EL (cell line): ENCODE data around the gene CERS6.

Experiments
- DNase-seq: peaks from one replicate; pipeline ENCODE4 v3.0.0-alpha.2; 2016

The CERS6 gene

DNA sequence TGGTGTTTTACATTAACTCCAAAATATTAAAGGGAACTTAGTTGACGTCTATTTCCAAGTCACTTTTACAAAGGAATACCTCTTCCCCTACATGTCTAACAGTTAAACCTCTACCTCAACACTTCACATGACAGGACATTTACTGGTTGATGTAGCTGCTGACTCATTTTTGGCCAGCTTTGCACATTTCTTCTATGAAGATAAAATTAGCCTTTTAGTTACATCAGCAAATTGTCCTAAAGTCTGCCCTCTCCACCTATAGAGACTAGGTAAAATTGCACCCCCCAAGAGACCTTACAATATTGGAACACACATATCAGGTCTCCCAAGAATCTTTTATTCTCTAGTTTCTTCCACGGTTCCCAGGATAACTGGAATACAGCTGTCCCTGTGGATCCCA is 10.1 kb upstream of the CERS6 start:
- DNase-seq: no peak

DNA sequence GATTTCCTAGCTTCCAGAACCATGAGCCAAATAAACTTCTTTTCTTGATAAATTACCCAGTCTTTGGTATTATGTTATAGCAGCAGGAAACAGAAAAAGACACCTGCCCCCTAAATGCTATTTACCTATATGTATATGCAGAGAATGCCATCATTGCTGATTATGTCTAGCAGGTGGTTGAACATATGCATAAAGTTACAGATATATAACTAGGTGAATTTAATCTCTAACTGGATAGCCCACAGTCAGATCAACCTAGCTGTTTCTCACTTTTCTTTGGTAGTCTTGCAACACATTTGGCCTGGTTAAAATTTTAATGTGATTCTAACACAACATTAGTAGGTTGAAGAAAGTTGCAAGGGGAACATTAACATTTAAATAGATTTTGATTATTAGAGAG is 7.1 kb upstream of the CERS6 start:
- DNase-seq: no peak

DNA sequence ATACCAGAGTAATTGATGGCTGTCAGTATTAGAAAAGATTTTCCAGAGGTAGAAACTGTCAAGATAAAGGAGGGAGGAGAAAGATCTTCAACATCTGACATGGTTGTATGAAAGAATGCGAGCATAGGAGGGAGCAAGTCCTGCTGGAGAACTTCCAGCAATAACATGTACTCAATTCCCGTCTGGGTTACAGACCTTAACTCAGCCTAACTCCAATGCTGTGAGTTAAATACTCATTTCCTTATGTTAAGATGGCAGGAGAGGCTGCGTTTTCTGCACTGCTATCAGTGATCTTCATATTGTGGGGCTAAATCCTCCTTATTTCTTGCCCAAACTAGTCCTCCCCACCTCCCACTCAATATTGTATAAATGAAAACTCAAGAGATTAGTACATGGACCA is 6.7 kb upstream of the CERS6 start:
- DNase-seq: peak; percentile 16

DNA sequence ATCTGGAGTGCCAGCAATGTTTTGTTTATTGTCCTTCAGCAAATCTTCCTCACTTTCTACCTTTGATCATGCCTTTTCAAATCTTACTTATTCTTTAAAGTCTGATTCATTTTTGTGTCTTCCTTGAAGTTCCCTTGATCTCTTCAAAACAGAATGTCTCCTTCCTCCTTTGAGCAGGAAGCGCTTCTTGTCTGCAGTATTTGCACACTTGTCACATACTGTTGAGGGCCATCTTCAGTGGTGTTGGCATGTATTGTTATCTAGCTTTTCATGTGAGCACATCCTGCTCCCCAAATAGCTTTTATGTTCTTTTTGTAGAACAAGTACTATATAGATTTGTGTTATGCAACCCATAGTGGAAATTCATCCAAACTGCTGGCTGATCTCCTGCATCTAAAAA is 5.9 kb upstream of the CERS6 start:
- DNase-seq: no peak

DNA sequence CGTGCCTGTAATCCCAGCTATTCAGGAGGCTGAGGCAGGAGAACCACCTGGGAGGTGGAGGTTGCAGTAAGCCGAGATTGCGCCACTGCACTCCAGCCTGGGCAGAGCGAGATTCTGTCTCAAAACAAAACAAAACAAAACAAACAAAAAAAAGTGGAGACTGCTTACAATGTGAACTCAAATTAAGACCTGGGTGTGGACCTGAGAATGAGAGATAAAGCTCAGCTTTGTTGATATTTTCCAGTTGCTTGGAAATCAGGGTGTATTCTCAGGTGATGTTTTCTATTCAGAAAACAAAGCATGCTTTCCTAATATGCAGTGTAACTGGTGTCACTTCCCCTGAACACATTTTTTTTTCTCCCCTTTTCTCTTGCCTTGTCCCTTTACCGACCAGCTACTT is 5.3 kb upstream of the CERS6 start:
- no peak for DNase-seq

DNA sequence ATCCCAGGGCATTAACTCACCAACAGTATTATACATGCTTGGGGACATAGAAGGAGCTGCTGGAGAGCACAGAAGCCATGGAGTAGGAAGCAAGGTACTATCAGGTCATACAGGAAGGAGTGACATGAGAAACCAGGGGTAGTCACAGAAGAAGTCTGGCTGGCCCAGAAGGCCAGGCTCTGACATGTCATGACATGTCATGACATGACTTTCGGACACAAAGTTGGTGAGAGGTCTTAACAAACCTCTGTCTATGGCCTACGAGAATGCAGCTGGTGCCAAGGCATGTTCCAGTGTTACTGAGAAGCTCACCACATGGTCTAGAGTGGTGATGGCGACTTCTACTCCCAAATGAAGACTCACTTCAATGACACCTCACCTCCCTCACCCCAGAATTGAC is 3.3 kb upstream of the CERS6 start:
- no peak for DNase-seq

DNA sequence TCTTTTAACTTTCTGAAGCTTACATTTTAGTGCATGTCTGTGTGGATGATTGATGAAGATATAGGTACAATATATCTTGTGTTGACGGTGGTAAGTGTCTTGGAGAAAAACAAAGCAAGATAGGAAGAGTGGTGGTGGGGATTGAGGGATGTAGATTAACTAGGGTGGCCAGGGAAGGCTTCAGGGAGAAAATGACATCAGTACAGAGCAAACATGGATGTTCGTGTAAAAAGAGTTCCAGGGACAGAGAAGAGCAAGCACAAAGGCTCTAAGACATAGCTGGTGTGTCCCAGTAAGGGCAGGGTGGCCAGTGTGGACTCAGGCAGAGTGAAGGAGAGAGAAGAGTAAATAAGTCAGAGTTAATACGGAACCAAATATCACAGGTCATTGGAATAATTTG is 2.7 kb upstream of the CERS6 start:
- no peak for DNase-seq

DNA sequence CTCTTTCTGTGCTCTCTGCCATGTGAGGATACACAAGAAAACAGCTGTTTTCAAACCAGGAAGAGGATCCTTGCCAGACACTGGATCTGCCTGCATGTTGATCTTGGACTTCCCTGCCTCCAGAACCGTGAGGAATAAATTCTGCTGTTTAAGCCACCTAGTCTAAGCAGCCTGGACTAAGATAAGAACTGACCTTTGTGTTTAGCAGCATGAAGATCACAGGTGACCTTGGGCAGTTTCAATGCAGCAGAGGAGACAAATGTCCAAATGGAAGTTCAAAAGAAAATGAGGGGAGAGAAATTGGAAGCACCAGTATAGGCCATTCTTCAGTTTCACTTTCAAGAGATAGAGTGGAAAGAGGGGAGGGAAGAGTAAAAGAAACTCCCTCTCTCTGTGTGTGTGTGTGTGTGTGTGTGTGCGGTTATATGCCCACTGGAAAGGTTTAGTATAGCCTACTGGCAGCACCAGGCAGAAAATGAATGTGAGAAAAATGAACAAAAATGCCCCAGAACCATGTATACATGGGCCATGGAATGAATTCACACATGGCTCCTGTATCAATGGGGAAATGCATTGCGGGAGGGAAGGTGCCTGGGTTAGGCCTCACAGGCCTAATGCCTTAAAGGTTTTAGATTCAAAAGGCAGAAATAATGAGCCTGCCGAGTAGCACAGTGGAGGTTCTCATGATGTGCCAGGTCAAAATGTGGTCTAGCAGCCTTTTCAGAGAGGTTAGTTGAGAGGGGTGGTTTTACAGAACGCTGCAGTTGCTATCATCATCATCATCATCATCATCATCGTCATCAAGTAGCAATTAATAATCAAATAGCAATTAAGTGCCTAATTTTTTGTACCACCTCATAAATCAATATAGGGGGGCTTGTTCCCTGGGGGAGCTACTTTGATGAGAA is 1.1 kb upstream of the CERS6 start:
- DNase-seq: no peak

DNA sequence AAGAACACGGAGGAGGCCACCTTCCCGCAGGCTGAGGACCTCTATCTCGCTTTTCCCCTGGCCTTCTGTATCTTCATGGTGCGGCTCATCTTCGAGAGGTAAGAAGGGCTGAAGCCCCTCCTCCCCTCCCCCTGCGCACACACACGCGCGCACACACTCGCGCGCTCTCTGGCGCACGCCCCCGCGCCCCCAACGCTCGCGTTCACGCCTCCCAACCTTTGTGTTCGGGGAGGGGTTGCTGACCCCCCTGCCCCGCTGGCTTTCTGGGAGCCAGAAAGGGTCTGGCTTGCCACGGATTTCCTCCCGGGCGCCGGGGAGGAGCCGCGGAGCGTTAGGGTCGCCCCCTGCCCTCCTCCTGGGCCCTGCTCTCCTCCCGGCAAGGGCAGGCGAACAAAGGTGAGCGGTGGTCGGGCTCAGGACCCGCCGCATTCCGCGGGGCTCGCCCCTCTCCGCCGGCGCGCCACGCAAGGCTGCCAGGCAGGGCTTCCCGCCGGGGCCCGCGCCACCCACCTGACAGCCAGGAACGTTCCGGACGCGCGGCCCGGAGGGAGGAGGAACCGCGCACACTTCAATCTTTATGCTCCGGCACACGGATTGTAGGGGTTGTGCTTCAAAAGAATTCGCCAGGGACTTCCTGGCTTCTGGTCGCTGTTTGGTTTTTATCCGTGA is 583 bp downstream of the CERS6 start:
- peak; percentile 50 for DNase-seq

DNA sequence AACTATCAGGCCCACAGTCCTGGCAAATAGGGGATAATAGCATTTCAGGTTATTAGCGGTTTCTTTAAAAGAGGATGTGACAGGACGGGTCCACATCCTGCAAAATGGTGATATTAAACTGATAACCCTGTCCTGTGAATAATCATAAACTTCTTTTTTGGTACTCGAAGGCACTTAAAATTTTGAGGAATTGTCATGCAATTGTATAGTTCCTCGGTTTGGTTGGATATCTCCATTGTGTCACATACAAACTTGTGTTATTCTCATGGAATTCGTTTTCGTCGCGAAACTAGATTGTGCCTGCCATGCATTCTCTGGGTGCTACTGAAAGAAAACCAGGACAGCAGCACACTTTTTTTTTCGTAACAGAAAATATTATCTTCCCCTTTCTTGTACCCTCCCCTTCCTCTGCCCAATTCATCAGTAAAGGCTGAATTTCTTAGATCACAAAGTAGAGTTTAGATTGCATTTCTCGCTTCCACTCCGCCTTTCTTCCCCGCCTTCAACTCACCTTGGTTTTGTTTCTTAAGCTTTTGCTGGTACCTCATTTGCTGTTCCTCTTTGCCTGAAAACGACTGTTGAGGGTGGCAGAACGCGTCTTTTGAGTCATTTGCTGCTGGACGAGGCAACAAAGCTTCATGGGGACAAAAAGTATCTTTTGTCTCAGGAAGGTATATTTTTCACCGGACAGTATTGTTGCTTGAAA is 1.3 kb downstream of the CERS6 start:
- DNase-seq: peak; percentile 8

DNA sequence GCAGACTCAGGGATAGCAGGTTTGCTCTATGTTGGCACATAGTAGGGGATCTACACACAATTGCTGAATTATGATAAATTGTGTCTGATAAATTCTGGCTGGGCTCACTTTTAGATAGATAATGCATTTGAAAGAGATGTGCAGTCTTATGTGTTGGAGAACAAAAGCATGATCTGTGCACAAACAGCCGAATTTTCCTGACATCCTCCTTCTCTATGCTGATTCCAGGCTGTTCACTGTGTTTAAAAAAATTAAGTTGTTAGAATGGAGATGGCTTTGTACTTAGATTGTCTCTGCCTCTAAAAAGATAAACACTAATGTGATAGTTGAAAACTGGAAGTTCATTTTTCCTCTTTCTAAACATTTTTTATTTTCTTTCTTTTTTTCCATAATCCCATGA is 2.1 kb downstream of the CERS6 start:
- no peak for DNase-seq

DNA sequence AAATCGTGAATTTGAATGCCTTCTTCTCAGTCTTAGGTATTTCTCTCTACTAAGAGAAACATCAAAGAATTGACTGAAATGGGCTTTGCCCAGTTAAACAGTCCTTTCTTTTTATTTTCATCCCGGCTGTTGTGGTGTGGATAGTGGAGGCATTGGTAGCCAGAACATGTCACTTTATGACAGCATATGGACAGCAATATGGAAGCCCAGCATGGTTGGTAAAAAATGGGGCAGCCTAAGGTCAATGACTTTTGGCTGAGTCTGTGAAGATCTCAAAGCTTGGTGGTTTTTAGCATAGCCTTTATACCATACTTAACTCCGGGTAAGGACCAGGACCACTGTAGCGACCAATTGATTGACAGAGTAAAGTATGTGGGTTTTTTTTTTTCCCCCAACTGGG is 3.2 kb downstream of the CERS6 start:
- no peak for DNase-seq

DNA sequence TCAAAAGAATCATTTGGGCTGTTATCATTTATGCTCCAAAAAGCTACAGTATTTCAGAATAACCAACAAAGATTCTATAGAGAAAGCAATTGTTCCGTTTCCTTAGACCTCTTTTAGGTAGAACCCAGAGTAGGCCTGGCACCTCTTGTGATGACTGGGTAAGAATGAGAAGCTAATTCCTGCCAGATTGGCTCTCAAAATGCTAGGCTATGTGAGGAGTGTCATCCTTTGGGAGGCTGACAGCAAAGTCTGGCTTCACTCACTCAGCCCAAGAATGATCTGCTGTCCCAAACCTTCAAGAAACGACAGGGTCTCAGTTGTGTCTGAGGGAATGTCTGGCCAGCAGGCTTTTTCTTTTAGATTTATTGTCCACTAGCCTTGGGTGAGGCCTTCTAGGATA is 4.5 kb downstream of the CERS6 start:
- DNase-seq: no peak

DNA sequence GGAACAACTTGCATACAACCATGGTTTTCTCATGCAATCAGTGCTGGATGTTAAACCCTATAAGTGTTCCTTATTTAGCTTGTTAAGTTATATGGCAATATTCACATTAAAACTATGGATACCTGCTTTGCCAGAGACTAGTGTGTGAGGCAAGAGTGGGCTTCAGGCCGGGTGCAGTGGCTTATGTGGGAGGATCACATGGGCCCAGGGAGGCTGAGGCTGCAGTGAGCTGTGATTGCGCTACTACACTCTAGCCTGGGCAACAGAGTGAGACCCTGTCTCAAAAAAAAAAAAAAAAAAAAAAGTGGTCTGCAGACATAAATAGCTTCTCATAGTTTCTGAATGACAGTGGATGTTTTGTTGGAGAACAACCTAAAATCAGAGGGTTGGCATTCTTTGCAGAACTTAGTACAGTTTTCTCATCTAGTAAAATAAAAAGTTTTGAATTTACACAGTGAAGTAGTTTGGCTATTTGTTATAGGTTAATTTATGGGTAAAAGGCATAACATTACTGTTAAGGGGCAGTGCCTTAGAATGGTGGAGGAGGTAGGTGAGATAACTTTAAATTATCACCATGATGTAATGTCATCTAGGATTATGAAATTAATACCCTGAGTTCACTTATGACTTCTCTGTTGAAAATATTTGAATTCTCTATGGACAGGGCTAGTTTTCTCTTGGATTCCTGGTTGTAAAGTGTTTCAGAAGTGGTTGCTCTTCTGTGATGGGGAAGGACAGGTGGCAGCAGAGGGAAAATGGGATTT is 5.3 kb downstream of the CERS6 start:
- DNase-seq: no peak

DNA sequence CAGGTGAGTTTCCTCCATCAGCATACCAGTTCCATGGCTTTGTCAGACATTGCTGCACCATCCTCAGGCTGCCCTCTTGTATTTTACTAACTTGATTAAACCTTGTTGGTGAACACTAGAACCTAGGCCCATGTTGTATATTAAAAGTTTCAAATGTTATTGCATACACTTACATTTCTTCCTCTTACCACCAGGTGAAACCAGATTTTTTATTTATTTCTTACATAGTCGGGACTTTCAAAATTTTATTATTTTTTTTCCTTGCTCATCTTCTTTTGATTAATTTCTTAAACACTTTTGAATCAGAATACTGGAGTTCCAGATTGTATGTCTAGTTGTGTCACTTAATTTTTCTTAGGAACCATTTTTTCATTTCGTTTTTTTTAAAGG is 5.9 kb downstream of the CERS6 start:
- DNase-seq: no peak

DNA sequence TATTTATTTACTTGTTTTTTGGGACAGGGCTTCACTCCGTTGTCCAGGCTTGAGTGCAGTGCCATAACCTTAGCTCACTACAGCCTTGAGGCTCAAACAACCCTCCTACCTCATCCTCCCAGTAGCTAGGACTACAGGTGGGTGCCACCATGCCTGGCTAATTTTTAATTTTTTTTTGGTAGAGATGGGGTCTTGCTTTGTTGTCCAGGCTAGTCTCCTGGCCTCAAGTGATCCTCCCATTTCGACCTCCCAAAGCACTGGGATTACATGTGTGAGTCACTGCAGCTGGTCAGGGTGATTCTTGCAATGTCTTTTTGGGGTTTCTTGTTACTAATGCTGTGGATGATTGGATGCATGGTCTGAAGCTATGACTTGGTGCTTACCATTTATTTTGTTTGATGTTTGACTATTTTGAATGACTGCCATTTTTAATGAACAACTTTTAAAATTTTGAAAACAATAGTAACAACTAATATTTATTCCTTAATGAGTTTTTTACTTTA is 6.5 kb downstream of the CERS6 start:
- DNase-seq: no peak

DNA sequence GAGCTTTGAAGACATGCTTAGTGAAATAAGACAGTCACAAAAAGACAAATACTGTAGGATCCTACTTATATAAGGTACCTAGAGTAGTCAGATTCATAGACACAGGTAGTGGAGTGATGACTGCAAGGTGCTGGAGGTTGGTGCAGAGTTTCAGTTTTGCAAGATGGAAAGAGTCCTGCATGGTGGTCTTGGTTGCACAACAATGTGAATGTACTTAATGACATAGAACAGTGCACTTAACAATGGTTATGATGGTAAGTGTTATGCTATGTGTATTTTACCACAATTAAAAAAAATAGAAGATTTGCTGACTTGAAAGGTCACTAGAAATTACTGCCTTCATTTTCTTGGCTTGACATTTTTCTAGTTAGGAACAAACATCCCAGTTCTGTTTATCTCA is 9.5 kb downstream of the CERS6 start:
- no peak for DNase-seq

DNA sequence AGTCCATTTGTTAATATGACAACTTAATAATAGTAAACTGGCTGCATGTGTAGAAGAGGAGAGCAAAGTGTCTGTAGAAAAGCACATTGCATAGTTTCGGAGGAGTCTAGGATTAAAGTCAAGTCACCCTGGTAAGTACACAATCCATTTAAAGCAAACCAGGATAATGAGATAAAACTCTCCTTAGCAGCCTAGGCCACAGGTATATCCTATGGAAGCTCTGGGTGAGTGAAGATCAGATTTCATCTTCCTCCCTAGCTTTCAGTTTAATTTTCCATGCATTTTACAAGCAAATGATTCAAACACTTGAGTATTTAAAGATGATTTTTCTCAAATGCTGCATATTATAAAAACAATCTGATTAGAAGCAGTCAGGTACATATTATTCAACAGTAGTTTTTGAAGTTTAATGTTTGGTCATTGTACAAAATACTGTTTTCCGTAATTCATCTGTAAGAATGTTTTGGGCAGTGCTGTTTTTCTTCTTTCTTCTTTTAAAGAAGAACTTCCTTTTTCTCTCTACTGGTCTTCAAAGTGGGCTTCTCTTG is 10.2 kb downstream of the CERS6 start:
- no peak for DNase-seq

DNA sequence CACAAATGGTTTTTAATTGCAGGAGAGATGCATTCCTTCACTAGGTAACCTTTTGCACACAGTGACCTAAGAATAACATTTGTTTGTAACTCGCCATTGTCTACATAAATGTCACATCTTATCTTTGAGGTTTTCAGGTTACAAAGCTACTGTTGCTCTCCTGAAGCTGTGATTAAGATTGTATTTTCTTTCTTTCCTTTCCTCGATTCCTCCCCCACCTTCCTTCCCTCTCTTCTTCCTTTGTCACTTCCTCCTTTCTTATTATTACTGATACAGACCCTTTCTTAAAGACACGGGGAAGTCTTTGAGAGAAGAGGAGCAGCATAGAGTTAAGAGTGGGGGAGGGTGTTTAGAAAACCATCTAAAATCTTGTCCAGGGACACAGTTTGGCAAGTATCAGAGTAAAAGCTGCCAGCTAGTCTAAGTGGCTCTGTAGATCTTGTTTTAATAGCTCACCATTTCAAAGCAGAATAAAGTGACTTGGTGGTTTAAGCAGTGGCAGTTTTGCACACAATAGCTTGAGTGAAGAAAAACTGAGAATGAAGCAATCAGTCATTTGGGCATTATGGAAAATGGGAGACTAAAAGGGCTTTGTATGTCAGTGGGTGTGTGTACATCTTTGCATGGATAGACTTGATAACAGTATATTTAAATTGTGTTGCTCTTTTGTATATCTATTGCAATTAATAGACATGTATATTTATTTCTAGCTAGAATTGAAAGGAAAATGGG is 10.9 kb downstream of the CERS6 start:
- no peak for DNase-seq

DNA sequence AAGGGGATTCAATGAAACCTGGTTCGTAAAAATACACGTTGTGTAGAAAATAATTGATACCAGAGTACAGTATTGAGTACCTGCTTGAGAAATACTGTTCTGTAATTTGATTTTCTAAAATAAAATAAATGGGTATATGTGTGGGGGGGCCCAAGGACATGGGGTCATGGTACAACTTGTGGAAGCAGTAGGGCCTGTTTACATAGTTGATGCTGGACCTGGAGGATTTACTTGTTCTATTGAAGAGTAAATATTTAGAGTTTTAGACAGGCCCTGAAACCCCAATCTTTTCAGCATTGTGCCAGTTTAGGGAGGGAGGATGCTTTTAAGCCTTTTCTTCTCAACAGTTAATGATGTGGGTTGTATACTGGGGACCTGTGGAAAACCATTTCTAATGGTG is 11.7 kb downstream of the CERS6 start:
- DNase-seq: no peak

DNA sequence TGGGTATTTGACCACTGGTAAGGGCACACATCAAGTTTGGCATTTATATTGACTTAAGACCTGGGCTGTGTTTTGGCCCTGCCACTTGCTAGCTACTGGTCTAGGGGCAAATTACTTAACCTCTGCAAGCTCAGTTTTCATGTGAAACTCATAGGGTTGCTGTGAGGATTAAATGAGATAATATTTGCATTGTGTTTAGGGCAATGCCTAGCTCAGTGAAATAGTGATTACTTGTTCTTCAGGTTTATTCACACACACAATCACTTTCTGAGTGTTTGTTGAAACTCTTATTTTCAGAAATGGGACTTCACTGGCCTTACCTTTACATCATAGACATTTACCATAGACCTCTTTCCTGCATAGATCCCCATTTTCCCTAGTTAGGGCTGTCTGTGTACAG is 12.3 kb downstream of the CERS6 start:
- DNase-seq: no peak
